ENCODE data around the gene OMG.

The OMG gene

GRCh38 chr17:31251105-31251969, 45.7 kb downstream of the OMG start:
- TF ChIP-seq CTCF (IDR thresholded peaks at IDR 0.05) = no peak
- intact Hi-C loops (cut with DNase I; ENCODE audit: low total_unique reads) = no loop called here
- no peak overlapping the region for H3K4me3 ChIP-seq
- no peak overlapping the region for H3K27ac ChIP-seq
- H3K27me3 ChIP-seq = no peaks in the 10 kb centered on the region
- peaks cover 0 to 21% (median under 1%) of the 10 kb centered on the region in 3 donors for H3K36me3 ChIP-seq
- no peaks in the 10 kb centered on the region for H3K4me1 ChIP-seq
- no peak for DNase-seq
- H3K9me3 ChIP-seq = no peaks in the 10 kb centered on the region

GRCh38 chr17:31250229-31250628, 46.8 kb downstream of the OMG start:
- H3K4me3 ChIP-seq = no peak overlapping the region
- no peaks in the 10 kb centered on the region for H3K9me3 ChIP-seq
- intact Hi-C loops (cut with DNase I; ENCODE audit: low total_unique reads) = no loop called here
- no peaks in the 10 kb centered on the region for H3K4me1 ChIP-seq
- no peak for DNase-seq
- peaks cover 0 to 31% (median 12%) of the 10 kb centered on the region in 3 donors for H3K36me3 ChIP-seq
- no peak overlapping the region for H3K27ac ChIP-seq
- no peak for TF ChIP-seq CTCF (IDR thresholded peaks at IDR 0.05)
- H3K27me3 ChIP-seq = no peaks in the 10 kb centered on the region

- TF ChIP-seq CTCF (IDR thresholded peaks at IDR 0.05) = no peak
- Histone ChIP-seq H3K9me3 (no peaks in the 10 kb centered on the region), H3K4me1 (no peaks in the 10 kb centered on the region), H3K27me3 (no peaks in the 10 kb centered on the region), H3K27ac (no peak overlapping the region), H3K4me3 (no peak overlapping the region), H3K36me3 (peaks cover 0 to 35% (median 15%) of the 10 kb centered on the region in 3 donors)
- DNase-seq = no peak
- intact Hi-C loops (cut with DNase I; ENCODE audit: low total_unique reads) = no loop called here
Observed at GRCh38 chr17:31249835-31250141, 47.3 kb downstream of the OMG start.

- Histone ChIP-seq H3K27ac (no peak overlapping the region), H3K9me3 (no peaks in the 10 kb centered on the region), H3K27me3 (no peaks in the 10 kb centered on the region), H3K4me1 (no peaks in the 10 kb centered on the region), H3K4me3 (no peak overlapping the region), H3K36me3 (peaks cover 6 to 41% (median 20%) of the 10 kb centered on the region in 3 donors)
- no peak for DNase-seq
- TF ChIP-seq CTCF (IDR thresholded peaks at IDR 0.05) = no peak
- intact Hi-C loops (cut with DNase I; ENCODE audit: low total_unique reads) = no loop called here
Observed at GRCh38 chr17:31248986-31249834, 47.8 kb downstream of the OMG start.
